Stimulated activated CD8-positive, alpha-beta memory T cell treated with anti-CD3 and anti-CD28 coated beads, Interleukin-2, amount 100 ng/mL, for 48 hours (primary cell): Measurements from ENCODE around the gene DUOXA2.
"Not testable (repeated sequence)": the region's sequence is repeated elsewhere in the genome, so short reads cannot be mapped to it uniquely, and the experiment has no call there.

ENCODE experiments used
- DNase-seq, 2 donors: peaks; one replicate each; pipeline ENCODE4 v3.0.0-alpha.2; 2020; ENCODE audit warnings: low read depth in 2 of 2

The DUOXA2 gene

GRCh38 chr15:45095661-45096060, 18.5 kb upstream of the DUOXA2 start:
- DNase-seq: no peak

DNA sequence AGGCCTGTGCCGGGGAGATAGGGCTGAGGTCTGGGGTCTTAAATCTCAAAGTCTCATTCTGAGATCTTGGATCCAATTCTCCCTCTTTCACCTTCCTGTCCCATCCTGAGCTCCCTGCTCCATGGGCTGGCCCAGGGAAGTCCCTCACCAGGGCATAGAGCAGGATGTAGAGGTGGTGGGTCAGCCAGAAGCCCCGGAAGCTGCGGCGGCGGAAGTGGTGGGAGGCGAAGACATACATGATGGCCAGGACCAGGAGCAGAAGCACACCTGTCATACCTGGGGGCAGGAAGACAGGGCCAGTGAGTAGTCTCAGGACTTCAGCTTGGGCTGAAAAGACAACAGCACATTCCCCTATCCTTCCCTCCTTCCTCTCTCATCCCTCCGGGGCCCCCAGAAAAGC, 16.7 kb upstream of the DUOXA2 start:
- no peak for DNase-seq

DNA sequence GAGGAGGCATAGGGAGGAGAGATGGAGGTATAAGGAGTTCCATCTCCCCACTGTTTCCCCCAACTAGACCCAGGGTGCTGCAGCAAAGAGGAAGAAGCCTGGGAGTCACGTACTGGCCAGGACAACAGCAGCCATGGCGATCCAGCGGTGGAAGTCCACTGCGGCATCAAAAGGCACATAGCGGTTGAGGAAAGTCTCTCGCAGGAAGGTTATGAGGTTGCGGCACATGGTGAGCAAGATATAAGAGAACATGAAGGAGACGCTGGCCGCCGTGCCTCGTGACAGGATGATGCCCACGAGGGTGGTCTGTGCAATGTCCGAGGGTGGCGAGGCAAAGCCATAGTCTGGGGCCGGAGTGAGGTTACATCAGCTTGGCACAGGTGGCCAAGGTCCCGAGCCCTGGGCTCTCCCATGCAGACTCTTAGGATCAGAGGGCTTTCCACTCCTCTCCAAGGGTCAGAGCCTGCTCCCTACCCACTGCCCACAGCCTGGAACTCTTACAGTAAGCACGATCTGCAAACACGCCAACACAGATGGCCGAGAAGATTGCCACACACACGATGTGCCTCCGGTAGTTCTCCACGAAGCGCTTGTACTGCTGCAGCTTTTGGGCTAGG, 14.5 kb upstream of the DUOXA2 start:
- no peak for DNase-seq

GRCh38 chr15:45100884-45101625, 13.1 kb upstream of the DUOXA2 start:
- no peak for DNase-seq

DNA sequence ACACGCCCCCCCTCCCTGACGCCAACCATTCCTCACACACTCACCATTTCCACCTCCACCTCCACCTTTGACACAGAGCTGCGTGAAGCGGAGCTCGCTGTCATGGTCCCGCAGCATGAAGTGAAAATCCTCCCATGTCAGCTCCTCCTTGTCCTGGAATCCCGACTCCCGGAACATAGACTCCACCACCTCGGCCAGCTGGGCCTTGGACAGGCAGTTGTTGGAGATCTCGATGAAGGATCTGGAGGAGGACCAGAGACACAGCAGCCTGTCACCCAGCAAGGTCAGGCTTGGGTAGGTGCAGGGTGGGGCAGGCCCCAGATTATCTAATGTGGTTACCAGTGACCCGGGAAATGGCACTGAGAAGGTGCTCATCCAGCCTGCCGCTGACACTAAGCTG, 12.4 kb upstream of the DUOXA2 start:
- no peak for DNase-seq

DNA sequence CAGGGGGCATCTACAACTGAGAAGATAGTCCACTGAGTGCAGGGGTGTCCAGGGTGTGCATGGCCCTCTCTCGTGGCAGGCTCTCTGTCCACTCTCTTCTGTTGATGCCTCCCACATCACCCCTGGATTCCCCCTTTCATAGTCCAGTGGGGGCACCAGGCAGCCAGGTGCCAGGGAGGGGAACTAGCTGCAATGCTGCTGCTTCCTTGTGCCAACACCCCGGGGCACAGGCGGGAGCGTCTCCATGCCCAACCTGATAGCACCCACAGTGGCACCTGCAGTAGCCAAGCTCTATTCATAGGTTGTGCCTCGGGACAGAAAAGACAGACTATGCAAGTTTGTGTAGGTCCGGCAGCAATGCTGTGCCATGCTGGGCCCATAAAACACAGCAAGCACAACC, 11.9 kb upstream of the DUOXA2 start:
- DNase-seq: no peak

DNA sequence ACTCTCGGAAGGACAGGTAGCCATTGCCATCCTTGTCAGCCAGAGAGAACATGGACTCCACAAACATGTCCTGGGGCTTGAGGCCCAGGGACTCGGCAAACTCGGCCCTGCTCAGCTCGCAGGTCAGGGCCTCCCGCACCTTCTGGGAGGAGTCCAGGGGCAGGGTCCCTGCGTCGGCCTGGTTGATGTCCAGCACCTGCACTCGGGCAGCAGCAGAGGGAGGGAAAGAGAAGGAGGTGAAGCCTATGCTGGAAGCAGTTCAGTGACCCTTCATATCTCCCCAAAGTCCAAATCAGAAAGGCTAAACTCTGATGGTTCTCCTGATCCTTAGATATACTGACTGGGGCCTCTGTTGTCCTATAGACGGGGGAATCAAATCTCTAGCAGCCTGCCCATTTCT, 10.0 kb upstream of the DUOXA2 start:
- DNase-seq: not testable (repeated sequence)

DNA sequence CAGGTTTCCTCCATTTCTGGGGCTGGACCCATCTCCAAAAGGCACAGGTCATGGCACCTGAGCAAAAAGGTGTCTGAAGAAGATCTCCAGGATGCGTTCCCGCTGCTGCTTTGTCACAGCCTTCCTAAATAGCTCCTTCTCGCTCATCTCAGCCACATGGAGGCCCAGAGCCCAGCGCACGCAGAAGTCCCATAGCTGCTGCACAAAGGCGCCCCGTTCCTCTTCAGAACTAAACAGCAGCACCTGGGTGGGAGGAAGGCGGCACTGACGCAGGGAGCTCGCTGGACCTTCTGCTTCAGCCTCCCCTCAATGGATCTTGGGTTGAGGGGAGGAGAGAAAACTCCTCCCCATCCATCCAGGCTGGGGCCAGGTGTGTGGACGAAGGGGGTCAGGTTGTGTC, 8.5 kb upstream of the DUOXA2 start:
- no peak for DNase-seq

DNA sequence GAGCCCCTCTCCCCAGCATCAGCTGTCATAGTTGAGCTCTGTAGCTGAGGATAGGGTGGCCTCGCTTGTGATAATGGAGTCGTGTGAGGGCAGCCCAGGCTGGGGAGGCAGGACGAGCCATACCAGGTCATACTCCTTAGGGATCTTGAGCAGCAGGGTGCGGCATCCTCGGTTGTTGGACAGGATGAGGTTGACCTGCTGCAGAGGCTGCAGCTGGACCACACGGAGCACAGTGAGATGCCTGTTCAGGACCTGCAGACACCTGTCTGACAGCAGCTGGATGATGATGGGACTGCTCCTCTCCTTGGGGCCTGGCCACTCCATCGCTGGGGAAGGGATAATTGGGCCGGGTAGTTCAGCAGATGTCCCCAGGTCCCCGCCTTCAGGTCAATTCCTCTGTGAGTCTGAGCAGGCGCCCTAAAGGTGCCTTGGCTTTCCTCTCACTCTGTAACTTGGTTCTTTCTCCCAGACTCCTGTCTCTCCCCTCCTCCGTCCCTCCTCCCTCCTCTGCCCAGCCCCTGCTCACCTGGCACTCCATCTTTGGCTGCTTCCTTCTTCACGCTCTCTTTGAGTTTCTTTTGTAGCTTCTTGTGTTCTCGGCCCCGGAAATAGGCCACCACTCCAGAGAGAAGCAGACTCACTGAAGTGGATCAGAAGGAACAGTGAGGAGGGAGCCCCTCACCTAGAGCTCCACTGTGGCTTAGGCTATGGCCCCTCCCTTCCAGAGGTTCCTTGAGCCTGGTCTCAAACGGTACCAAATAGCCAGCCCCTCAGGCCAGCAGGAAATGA, 7.9 kb upstream of the DUOXA2 start:
- DNase-seq: no peak

GRCh38 chr15:45107941-45108630, 6.0 kb upstream of the DUOXA2 start:
- no peak for DNase-seq

GRCh38 chr15:45110256-45110820, 3.8 kb upstream of the DUOXA2 start:
- no peak for DNase-seq

GRCh38 chr15:45111390-45112142, 2.6 kb upstream of the DUOXA2 start:
- no peak for DNase-seq

- no peak for DNase-seq
Measured at GRCh38 chr15:45112143-45112590, 2.0 kb upstream of the DUOXA2 start.

DNA sequence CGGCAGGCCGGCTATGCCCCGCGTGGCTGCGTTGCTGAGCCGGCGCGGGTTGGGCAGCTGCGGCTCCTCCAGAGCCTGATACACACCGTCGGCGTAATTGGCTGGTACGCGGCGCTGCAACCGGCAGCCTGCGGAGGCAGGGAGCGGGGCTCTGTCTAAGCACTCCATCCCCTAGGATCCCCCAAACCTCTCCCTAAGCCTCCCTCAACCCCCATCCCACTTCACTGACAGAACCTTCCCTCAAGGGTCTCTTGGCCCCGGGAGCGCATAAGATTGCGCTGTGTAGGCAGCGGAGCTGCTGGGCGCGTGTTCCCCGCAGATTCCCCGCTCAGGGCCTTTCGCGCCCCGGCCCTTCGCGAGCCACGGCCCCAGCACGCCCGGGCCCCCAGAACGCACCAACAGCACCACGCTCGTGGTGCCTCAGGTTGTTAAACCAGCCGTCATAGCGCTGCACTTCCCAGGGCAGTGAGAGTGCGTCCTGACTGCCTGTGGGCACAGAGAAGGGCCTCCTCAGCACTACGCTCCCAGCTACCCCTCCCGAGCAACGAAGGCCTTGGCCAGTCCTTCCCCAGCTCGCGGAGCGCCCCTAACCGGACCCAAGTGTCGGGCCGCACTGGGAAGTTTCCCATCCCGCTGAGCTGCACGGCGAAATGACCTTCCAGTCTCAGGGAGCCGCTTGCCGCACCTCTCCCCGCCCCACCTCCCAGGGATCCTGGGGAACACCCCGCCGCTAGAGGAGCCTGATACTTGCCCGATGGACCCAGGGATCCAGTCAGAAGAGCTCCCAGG, 1.3 kb upstream of the DUOXA2 start:
- no peak for DNase-seq

DNA sequence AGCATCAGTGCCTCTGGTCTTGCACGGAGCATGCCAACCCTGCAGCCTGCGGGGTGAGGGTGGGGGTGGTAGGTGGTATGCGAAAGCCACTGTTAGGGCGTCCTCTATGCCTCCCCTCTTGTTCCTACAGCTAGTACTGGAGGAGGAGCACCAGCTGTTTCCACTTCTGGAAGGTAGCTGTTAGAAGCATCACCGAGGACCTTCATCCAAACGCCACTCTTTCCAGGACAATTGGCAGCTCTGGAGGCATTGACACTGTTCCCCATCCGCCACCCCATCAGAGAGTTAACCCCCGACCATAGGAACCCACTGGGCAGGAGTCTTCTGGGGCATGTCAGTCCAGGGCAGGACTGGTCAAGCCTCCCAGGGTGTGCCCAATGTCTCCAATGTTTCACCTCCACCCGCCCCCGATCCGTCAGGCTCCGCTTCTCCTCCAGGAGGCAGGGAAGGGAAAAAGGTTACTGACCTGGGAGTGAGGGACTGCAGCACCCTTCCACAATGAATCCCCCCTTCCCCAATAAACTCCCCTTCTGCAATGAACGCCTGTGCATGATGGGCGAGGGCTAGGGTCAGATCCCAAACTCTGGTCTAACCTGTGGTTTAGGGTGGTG, 641 bp upstream of the DUOXA2 start:
- DNase-seq: no peak

DNA sequence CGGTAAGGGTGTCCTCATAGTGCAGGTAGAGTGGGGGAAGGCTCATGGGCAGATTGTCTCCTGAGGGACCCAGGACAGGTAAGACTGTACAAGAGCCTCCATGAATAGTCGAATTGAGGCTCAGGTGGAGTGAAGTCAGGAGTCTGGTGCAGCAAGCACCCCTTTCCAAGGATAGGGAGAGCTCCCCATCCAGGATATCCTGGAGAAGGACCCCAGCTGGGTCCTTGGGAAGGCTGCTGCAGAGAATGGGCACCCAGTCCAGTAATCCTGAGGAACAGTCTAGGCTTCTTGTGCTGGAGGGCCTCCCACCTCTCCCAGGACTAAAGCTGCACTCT, 592 bp downstream of the DUOXA2 start:
- no peak for DNase-seq

GRCh38 chr15:45115312-45115820, 1.2 kb downstream of the DUOXA2 start:
- no peak for DNase-seq

DNA sequence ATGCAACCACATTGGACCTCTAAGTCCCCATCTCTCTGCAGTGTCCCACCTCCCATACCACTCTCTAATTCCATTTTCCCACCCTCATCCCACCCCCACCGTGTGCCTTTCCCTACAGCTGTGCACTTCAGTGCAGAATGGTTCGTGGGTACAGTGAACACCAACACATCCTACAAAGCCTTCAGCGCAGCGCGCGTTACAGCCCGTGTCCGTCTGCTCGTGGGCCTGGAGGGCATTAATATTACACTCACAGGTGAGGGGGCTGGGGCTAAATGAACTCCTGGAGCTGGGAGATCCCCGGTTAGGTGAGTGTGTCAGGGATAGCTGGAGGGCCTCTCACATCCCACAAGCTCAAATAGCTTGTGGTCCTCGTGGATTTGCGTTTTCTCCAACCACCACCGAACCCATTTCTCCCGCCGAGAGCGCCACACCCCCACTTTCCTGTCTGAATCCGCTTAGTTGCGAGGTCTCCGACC, 1.9 kb downstream of the DUOXA2 start:
- no peak for DNase-seq

DNA sequence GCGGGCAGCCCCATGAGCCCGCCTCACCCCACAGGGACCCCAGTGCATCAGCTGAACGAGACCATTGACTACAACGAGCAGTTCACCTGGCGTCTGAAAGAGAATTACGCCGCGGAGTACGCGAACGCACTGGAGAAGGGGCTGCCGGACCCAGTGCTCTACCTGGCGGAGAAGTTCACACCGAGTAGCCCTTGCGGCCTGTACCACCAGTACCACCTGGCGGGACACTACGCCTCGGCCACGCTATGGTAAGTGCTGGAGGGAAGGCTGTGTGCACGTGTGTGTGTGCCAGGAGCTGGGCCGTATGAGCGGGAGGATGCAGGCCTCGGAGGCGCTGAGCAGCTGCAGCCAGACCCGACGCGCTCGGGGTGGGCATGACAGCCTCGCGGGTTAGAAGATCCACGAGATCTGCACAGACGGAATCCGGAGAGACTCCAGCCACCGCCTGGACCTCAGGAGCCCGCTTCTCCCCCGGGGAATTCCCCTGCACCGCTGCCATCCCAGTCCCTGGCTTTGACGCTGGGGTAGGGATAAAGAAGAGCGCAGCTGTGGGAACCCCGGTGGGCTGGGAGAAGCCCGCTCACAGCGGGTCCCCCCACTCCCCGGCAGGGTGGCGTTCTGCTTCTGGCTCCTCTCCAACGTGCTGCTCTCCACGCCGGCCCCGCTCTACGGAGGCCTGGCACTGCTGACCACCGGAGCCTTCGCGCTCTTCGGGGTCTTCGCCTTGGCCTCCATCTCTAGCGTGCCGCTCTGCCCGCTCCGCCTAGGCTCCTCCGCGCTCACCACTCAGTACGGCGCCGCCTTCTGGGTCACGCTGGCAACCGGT, 2.6 kb downstream of the DUOXA2 start:
- no peak for DNase-seq
